NCI-H2196 treated with DMSO at 0.1 percent for 48 hours (cell line): Measurements from ENCODE around the gene CELF4.

ENCODE experiments used
- DNase-seq: peaks from one replicate; lab custom pipeline; 2025; ENCODE audit not compliant: unreplicated experiment; lab: John Stamatoyannopoulos, UW

Gene CELF4

DNA sequence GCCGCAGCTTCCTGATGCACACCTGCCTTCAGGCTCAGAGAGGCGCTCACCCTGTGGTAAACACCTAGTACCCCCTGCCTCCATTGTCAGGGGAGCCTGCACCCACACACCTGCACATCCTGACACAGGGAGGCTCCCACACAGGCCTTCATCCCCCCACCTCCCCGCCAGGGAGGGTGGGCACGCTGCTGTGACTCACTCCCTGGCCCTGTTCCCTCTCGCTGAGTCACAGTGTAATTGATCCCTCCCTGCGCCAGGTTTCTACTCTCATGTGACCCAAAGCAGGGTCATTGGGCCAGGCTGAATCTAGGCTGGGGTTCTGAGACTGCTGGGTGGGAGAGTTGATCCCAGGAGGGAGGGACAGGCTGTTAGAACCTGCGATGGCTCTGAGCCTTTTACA, 8.5 kb upstream of the CELF4 start:
- DNase-seq: no peak

DNA sequence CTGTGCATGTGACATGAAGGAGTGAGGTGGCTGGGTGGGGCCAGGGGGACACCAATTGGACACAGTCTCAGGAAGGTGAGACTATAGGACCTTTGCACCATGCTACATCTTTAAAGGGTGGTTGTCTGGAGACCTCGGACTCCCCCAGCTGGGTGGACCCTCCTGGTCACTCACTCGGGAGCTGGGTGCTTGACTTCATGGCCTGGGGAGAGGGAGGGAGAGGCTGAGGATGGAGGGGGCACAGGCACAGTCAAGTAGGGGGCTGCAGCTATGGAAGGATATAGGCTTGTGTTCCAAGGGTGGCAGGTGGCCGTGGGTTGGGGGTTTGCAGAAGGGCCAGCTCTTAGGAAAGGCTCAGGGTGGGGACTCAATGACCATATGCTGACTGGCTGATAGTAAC, 7.1 kb upstream of the CELF4 start:
- no peak for DNase-seq

DNA sequence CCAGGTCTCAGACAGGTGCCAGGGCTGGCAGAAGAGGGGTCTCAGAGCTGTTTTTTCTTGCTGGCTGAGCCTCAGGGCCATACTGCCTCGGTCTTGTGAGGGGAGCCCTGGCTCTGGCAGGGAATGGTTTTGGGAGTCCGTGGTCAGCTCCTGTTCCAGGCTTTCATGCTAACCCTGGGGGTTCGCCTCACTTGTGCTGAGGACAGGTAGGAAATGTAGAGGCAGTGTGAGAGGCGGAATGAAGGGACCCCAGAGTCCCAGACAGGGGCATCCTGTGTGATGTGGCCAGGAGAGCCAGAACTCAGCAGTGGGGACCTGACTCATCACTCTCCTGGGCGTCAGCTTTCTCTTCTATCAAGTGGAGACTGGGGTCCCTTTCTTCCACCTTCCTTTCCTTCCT, 5.7 kb upstream of the CELF4 start:
- no peak for DNase-seq

DNA sequence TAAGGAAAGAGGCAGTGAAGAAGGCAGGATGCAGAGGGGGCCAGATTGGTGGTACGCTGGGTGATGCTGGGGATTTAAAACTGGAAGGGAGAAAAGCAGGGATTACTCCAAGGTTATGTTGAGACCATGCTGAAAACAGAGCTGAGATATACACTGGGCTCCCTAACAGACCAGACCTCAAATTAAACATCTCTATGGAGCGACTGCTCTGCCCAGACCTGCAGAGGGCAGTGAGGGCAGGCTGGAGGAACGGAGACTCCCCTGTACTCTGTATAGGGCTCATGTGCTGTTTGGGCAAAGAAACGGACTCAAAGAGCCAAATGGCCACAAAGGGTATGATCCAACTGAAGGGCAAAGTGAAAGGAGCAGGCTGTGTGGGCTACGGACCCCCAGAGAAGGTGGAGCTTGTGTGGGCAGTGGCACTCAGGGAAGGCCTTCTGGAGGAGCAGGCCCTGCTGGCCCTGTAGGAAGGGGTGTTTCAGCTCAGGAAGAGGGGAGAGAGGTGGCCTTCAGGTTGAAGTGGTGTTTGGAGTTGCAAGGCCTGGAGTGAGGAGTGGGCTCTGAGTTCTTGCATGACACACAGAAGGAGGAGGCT, 4.8 kb upstream of the CELF4 start:
- DNase-seq: no peak

DNA sequence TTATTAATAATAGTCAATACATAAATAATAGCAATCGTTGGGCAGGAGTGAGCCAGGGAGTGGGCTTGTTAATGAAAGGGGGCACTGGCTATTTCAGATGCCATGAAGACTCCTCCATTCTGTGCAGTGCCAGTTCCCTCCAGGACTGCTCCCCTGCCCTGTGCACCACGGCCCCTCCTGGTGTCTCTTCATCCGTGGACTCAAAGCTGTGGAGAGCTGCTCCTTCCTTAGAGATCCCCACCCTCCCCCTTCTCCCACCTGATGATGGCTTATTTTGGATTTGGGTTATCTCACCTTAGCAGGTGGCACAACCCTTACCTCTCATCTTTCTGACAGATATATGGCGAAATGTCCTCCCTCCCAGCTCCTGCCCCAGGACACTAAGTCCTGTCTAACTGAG, 3.1 kb upstream of the CELF4 start:
- DNase-seq: no peak

DNA sequence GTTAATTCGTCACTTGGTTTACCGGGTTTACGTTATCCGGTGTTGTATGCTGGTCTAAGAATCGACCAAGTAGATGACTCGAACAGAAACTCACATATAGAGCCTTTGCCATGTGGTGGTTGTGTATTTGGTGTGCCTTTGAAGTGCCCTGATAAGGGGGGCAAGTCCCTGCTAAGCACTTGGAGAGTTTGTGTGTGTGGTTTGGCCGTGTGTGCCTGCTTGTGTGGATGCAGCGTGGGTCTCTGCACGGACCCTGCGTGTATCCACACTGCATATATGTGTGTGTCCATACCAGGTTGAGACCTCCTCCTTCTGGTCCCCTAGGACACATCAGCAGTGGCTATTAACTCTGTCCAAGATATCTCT, 2.4 kb upstream of the CELF4 start:
- DNase-seq: no peak

DNA sequence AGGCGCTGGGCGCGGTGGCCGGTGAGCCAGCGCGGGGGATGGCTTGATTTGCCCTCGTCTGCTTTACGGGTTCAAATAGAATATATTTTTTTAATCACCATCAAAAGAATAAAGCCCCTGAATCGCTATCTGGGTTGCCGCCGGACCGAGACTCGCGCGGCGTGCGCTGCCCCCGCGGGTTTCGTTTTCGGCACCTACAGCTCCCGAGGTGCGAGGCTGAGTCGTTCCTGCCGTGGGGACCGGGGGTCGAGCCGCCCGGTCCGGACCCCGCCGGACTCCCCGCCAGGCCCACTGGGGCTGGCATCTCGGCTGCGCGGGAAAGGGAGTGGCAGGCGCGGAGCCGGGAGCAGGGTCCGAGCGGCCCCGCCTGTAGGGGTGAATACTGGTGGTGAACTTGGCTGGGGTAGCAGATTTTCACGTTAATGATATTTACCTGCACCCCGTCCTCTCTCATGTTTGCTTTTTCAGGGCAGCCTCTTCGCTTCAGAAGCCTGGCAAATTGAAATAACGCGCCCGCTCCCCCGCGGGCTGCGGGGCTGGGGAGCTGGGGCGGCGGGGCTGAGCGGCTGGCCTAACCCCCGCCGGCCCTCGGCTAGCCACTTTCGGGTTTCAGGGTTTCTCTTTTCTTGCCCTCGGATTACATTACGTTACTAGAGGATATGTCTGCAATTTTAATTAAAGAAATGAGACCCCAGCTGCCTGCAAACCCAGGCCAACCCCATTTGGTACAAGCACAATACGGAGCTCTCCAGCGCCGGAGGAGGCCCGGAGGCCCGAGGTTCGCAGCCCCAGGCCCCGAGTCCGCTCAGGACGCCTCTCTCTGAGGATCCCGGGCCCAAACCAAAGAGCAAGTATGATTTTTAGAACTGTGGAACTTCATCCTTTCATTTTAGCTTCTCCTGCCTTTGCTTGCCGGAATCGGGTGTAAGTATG, 1.7 kb upstream of the CELF4 start:
- DNase-seq: no peak

DNA sequence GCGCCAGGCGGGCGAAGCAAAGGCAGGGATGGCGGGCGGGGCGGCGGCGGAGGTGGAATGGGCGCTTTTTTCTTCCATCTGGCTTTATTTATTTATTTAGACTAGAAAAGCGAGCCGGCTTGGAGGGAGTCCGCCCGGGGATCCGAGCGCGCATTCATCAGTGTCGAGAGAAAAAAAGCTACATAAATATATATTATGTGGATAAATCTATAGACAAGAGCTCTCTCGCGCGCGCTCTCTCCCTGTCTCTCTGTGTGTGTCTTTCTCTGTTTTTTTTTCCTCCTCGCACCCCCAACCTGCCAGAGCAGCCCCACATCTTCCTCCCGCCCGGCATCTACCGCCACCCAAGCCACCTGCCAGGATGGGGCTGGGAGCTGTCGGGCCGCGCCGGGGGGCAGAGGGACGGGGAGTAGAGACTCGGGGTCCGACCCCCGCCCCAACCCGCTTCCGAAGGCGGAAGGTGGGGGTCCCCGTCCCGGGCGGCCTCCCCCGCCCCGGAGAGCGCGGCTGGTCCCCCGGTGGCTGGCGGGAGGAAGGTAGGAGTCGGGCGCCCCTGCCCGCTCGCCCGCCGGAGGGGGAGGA, 972 bp upstream of the CELF4 start:
- DNase-seq: no peak

DNA sequence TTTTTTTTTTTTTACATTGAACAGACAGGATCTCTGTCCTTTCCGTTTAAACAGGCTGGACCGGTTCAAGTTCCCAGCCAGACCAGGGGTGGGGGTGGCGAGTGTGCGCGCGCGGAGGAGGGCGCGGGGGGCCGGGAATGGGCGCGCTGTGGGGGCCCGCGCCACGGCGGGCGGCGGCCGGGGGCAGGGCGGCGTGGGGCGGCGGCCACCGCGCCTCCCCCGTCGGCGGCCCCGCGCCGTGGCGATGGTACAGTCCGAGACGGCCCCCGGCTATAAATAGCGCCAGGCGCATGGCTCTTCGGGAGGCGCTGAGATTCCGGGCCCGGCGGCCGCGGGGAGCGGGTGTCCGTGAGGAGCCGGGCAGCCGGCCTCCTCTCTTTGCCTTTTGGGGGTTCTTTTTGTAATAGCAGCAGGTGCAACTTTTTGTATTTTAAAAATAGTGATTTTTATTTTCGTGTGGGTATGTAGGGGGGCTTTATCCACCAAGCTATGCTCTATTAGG, 430 bp upstream of the CELF4 start:
- DNase-seq: no peak

DNA sequence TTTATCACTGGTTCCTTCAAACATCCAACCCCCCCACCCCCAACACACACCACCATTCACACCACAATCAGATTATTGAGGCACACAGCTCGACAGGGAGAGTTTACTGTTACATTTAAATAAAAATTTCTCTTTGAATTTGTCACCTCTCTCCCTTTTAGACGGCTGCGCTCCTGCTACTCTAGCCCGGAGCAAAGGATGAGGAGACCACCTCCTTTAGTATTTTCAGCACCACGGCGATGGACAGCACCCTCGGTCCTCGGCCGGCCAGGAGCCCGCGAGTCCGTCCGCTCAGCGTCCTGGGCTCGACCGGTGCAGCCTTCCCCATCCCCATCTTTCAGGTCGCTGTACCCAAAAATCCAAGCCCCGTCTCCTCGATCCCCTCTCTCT, 892 bp downstream of the CELF4 start:
- no peak for DNase-seq

DNA sequence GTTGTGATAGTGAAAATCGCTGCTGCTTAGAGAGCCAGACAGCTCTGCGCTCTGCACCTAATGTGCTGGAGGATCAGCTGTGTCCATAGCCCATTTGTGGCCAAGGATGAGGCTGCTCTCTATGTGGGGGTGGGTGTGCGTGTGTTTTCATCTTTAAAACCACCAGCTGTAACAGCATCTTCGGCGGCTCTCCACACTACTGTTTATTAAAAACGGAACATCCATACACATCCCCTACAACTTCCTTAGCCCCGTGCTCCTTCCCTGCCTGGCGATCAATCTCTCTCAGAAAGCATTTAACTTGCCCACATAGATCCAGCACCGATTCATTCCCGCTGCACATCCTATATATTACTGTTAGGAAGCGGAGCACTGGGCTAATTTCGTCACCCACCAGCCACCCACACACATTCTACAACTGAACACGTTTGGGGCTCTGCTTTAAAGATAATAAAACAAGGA, 1.6 kb downstream of the CELF4 start:
- no peak for DNase-seq

DNA sequence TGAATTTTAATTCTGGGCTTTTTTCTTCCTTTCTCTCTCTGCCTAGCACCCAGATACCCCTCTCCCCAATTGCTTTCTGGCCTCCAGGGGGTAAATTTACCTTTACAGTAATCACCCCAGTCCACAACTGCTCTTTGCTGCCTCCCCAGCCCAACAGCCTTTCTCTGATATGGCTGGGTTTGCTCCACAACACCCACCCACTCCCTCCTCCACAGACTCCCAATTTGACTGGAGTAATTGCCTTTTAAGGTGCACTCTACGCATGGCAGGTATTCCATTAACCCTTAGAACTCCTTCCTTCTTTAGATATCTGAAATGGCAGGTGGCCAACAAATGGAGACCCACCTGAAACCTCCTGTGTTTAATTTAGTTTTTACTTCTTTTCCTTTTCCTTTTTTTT, 3.6 kb downstream of the CELF4 start:
- DNase-seq: no peak

DNA sequence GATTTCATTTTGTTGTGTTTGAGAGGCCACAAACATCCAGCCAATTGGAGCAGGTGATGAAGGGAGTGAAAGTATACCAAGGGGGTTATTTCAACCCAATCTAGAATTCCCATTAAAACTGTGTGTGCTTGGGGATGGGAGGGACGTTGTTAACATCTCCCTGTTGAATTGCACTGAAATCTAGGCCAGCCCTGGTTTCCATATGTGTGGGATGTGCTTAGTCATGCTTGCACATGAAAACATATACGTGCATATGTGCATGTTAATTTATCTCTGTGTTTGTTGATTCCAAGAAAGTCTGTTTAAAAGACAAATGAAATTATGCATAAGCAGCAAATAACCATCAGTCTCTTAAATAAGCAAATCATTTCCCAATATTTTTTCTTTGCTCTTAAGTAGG, 5.6 kb downstream of the CELF4 start:
- DNase-seq: no peak

DNA sequence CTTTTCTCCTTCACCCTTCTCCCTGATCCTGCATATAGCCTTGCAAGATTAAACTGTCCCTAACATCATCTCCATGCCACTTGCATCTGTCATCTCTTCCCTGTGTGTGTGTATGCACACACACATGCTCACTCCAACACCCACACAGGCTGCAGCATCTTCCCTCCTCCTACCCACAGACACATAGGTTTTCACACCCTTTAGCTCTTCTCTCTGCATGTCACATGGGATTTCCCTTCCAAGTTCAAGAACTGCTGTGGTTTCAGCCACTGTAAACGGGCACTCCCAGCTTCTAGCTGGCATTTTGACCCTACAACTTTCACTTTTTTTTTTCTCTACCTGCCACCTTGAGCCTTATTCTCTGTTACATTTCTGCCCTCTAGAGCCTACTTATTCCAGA, 6.4 kb downstream of the CELF4 start:
- DNase-seq: no peak

DNA sequence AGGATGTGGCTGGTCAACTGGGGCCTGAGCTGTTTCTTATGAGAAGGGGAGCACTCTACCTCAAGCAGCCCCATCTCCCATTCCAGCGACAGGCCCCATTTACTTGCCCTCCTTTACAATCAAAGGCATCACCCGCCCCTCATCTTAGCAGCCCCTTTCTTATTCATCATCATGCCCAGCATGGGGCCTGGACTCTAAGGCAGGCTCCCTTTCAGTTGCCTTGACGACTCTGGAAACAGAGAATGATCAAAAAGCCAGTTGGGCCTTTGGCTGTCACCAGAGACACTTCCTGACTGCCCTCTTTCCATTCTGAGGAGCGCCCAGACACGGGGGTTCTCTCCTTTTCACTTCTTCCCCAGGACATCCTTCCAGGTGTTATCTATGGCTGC, 11.2 kb downstream of the CELF4 start:
- DNase-seq: no peak

DNA sequence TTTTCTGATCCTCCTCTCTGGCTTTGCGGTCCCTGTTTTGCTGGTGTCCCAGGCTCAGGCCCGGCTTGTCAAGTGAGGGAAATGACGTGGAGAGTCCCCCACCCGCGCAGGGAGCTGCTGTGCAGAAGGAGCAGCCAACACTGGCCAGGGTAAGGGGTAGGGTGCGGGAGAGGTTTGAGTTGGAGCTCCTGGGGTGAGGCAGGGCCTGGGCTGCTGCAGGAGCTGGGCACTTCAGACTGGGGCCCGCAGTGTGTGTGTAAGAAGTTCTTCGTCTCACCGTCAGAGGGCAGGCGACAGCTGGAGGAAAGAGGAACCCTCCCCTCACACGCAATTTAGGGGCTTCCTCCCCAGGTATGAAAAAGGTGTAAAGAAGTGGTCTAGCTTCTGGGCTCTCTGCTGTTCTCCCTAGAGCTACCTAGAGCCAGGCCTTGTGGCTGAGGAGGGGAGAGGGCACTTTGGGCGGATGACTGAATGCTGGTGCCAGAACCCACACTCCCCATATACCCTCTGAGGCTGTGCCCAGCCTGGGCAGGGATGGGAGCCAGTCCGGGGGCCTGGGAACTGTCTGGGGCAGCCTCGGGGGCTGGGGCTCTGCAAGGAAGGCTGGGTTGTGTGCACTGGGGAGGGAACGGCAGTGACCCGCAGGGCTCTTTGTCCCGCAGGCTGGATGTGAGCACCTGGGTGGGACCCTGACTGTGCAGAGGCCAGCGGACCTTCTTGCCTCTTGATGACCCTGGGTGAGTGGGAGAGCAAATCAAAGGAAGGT, 11.8 kb downstream of the CELF4 start:
- DNase-seq: no peak

DNA sequence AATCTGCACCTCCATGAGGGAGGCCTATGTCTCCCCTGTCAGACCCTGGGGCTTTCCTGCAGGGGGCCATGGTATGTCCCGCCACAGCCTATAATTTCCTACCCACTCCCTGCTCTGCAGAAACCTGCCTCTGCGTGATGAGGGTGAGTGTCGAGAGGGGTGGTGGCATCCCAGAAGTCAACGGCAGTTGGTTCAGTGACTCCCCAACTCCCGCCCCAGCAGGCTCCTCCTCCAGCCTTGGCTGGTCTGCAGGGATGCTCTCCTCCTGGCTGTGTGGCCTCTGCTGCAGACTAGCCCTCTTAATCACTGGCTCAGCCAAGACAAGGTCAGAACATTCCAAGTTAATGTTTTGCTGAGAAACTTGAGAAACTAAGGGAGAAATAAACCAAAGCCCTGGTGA, 13.3 kb downstream of the CELF4 start:
- DNase-seq: no peak

DNA sequence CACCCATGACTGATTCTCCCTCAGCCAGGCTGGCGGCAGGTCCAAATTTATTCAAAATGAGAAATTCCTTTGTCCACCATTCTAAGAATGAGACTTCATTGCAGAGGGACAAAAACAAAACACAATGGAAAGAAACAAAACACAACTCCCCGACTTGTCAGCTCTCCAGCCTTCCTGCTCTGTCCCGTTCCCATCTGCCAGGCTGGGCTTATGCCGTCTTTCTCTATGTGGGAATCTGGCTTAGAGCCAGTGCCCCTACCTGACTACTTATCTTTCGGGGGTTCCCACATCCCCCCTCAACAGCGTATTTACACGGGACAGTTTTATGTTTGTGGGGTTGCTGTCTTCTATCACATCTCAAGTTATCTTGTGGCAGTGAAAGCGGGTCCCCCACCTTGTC, 13.8 kb downstream of the CELF4 start:
- no peak for DNase-seq

DNA sequence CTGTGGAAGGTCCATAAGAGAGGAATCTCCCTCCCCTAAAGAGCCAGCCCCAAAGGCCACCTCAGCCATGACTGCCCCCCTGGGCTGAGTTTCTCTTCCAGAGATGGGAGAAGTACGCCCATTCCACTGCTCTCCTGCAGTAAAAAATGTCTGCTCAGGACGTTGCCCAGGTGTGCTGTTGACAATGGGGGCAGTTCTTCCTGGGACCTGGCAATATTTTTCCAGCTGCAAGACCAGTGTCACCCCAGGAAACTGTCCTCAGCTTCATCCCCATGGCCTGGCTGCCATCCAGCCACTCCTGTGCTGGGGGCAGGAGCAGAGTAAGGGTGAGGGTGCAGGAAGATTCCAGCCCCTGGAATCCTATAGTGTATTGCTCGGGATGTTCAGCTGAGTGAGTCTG, 14.3 kb downstream of the CELF4 start:
- no peak for DNase-seq

DNA sequence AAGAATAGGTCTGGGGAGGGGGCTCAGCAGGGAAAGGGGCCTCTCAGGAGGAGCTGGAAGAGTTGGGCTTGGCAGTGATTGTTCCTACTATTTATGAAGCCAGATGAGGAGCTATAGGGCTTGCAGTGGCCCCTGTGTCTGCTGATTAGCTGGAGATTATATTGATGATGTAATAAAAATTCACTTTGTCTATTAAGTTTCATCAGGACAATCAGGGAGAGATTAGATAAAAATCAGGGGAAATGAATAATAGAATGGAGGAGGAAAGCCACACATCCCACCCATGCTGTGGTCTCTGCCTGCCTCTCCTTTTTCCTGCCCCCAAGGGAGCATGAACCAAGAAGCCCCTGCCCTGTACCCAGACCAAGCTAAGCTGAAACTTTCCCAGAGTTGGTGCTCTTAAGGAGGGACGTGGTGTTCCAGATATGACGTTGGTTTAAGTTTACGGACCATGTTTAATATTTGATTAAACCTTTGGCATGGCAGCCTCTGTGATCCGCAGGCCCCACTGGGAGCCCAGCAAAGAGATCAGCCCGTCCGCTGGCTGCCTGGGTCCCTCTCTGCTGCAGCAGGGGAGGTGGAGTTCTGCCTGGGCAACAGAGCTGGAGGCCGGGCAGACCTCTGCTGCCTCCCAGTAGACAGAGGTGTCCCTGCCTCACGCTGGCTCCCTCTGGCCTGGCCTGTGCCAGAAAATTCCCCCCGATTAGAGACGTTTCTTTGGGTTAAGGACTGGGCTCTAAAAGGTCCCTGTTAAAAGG, 15.3 kb downstream of the CELF4 start:
- no peak for DNase-seq
